ENCODE measurements around the gene KATNIP.

Gene KATNIP

DNA sequence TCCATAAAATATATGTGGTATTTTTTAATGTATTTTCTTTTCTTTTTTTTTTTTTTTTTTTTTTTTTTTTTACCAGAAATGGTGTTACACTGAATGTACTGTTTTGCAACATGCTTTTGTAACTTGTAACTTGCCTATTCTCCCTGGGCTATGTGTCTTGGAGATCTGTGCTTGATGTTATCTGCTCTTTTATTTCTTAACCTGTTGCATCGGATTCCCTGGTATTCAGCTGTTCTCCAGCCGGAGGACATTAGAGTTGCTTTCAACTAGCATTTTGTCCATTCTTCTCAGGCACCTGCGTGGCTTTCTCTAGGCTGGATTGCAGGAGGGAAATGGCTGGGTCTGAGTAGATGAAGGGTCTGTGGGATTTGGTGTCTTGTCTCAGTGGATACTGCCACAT lies 47.4 kb downstream of the KATNIP start:
- DNase-seq (ENCODE audit: low spot score): no peak
- no peak overlapping the region for H3K4me3 ChIP-seq (ENCODE audit: low read length in 2 of 2)

DNA sequence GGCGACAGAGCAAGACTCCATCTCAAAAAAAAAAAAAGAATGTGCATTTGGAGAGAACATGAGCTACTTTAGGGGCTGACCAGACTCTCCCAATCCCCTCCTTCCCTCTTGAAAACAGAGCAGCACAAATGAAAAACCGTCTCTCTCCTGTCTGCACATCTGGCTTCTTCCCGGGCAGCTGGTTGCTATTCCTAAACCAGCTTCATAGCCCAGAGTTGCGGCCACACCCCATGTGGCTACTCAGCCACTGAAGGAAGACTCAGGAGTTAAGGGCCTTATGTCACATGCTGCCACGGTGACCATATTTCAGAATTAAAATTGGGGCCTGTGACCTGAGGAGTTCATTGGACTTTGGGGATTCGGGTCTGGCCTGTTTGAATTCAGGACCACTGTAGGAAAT lies 48.3 kb downstream of the KATNIP start:
- no peak overlapping the region for H3K4ac ChIP-seq (ENCODE audit: low read length)
- peaks cover 4 to 19% of the 10 kb centered on the region in 2 donors for H3K4me1 ChIP-seq (ENCODE audit: control insufficient read depth in 2 of 2, insufficient read depth in 1 of 2, low read depth in 1 of 2, low read length in 2 of 2)
- H3K18ac ChIP-seq (ENCODE audit: low read length): no peak overlapping the region
- H3K23ac ChIP-seq (ENCODE audit: low read depth, low read length, poor library complexity): no peak overlapping the region
- H2BK12ac ChIP-seq (ENCODE audit: low read length): no peak overlapping the region
- no peak for DNase-seq (ENCODE audit: low spot score)
- no peak overlapping the region for H4K91ac ChIP-seq (ENCODE audit: low read depth, low read length, poor library complexity)
- no peak overlapping the region for H2BK15ac ChIP-seq (ENCODE audit: low read length)
- no peak overlapping the region for H3K27ac ChIP-seq (replicated peaks; ENCODE audit: low read length)
- H3K9me3 ChIP-seq (replicated peaks in 1 of 2; ENCODE audit: control insufficient read depth in 2 of 2, insufficient read depth in 1 of 2, low read depth in 1 of 2, low read length in 2 of 2): no peaks in the 10 kb centered on the region
- H2AFZ ChIP-seq (ENCODE audit: low read length): no peak overlapping the region
- no peak overlapping the region for H3K4me2 ChIP-seq (ENCODE audit: insufficient read depth, low read length, poor library complexity, severe bottlenecking)
- no peak overlapping the region for H2BK5ac ChIP-seq (ENCODE audit: low read length)
- no peak overlapping the region for H3K4me3 ChIP-seq (ENCODE audit: low read length in 2 of 2)
- no peaks in the 10 kb centered on the region for H3K27me3 ChIP-seq (ENCODE audit: control insufficient read depth in 3 of 3, insufficient read depth in 3 of 3, low read depth in 1 of 3, low read length in 3 of 3)
- no CpG with 5 or more reads among the region's 6 CpGs for WGBS, 2 donors (ENCODE audit: extremely low coverage in 2 of 2, insufficient read length in 2 of 2, insufficient replicate concordance in 1 of 2)
- peaks cover 0 to 3% of the 10 kb centered on the region in 2 donors for H3K36me3 ChIP-seq (replicated peaks in 1 of 2; ENCODE audit: control insufficient read depth in 2 of 2, insufficient read depth in 2 of 2, low read length in 2 of 2)
- H2AK5ac ChIP-seq (ENCODE audit: low read depth, low read length): no peak overlapping the region
- no peak overlapping the region for H3K14ac ChIP-seq (ENCODE audit: low read length)
- H4K8ac ChIP-seq (ENCODE audit: low read depth, low read length): no peak overlapping the region
- H3K9ac ChIP-seq (ENCODE audit: low read depth, low read length, poor library complexity): no peak overlapping the region
- H3K79me1 ChIP-seq (ENCODE audit: low read depth, low read length): no peaks in the 10 kb centered on the region
- H2BK120ac ChIP-seq (ENCODE audit: low read depth, low read length): no peak overlapping the region

More for the DNA sequence above, 47.4 kb downstream of the KATNIP start:
- no CpG with 5 or more reads among the region's 3 CpGs for WGBS, 2 donors (ENCODE audit: extremely low coverage in 2 of 2, insufficient read length in 2 of 2, insufficient replicate concordance in 1 of 2)
- H3K4me2 ChIP-seq (ENCODE audit: insufficient read depth, low read length, poor library complexity, severe bottlenecking): no peak overlapping the region
- no peak overlapping the region for H2BK12ac ChIP-seq (ENCODE audit: low read length)
- no peak overlapping the region for H2AFZ ChIP-seq (ENCODE audit: low read length)
- H3K27ac ChIP-seq (replicated peaks; ENCODE audit: low read length): no peak overlapping the region
- no peak overlapping the region for H3K14ac ChIP-seq (ENCODE audit: low read length)
- no peaks in the 10 kb centered on the region for H3K27me3 ChIP-seq (ENCODE audit: control insufficient read depth in 3 of 3, insufficient read depth in 3 of 3, low read depth in 1 of 3, low read length in 3 of 3)
- H4K91ac ChIP-seq (ENCODE audit: low read depth, low read length, poor library complexity): no peak overlapping the region
- H2BK120ac ChIP-seq (ENCODE audit: low read depth, low read length): no peak overlapping the region
- peaks cover 4 to 19% of the 10 kb centered on the region in 2 donors for H3K4me1 ChIP-seq (ENCODE audit: control insufficient read depth in 2 of 2, insufficient read depth in 1 of 2, low read depth in 1 of 2, low read length in 2 of 2)
- peaks cover 0 to 3% of the 10 kb centered on the region in 2 donors for H3K36me3 ChIP-seq (replicated peaks in 1 of 2; ENCODE audit: control insufficient read depth in 2 of 2, insufficient read depth in 2 of 2, low read length in 2 of 2)
- no peak overlapping the region for H2BK5ac ChIP-seq (ENCODE audit: low read length)
- no peaks in the 10 kb centered on the region for H3K9me3 ChIP-seq (replicated peaks in 1 of 2; ENCODE audit: control insufficient read depth in 2 of 2, insufficient read depth in 1 of 2, low read depth in 1 of 2, low read length in 2 of 2)
- H3K23ac ChIP-seq (ENCODE audit: low read depth, low read length, poor library complexity): no peak overlapping the region
- no peak overlapping the region for H3K4ac ChIP-seq (ENCODE audit: low read length)
- H2AK5ac ChIP-seq (ENCODE audit: low read depth, low read length): no peak overlapping the region
- no peak overlapping the region for H3K9ac ChIP-seq (ENCODE audit: low read depth, low read length, poor library complexity)
- no peak overlapping the region for H4K8ac ChIP-seq (ENCODE audit: low read depth, low read length)
- H3K79me1 ChIP-seq (ENCODE audit: low read depth, low read length): no peaks in the 10 kb centered on the region
- no peak overlapping the region for H3K18ac ChIP-seq (ENCODE audit: low read length)
- H2BK15ac ChIP-seq (ENCODE audit: low read length): no peak overlapping the region

DNA sequence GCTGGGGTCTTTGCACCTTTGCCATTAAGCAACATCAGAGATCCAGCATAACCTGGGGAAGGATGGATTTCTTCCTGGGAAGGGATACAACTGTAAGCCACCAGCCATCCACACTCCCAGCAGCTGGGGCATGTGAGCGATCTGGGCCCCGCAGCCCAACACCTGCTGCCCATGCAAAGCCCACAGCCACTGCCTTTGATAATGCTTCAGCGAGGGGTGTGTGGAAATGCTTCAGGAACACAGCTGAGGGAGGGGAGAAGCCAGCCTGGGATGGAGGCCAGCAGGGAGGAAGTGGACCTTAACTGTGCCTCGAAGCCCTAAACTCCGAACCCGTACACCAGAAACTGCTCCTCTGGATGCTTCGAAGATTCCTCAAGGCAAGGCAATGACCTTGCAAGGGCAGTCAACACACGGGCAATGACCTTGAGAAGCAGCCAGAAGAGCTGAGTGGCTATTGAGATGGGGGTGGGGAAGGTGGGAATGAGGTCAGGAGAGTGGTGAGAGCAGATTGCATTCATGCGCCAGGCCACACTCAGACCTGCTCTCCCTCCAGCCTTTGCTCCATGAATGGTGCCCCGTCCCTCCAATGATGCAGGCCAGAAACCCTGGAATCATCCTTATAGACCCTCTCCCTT lies 49.1 kb downstream of the KATNIP start:
- Histone ChIP-seq H2BK12ac (ENCODE audit: low read length) (peak overlapping the region; percentile 69), H3K14ac (ENCODE audit: low read length) (peak overlapping the region; percentile 0), H3K27ac (replicated peaks; ENCODE audit: low read length) (no peak overlapping the region), H3K4me1 (ENCODE audit: control insufficient read depth in 2 of 2, insufficient read depth in 1 of 2, low read depth in 1 of 2, low read length in 2 of 2) (peaks cover 4 to 19% of the 10 kb centered on the region in 2 donors), H2AFZ (ENCODE audit: low read length) (no peak overlapping the region), H3K4me3 (ENCODE audit: low read length in 2 of 2) (no peak overlapping the region), H3K4me2 (ENCODE audit: insufficient read depth, low read length, poor library complexity, severe bottlenecking) (no peak overlapping the region), H3K79me1 (ENCODE audit: low read depth, low read length) (no peaks in the 10 kb centered on the region), H2BK120ac (ENCODE audit: low read depth, low read length) (no peak overlapping the region), H2AK5ac (ENCODE audit: low read depth, low read length) (no peak overlapping the region), H3K4ac (ENCODE audit: low read length) (no peak overlapping the region), H3K9me3 (replicated peaks in 1 of 2; ENCODE audit: control insufficient read depth in 2 of 2, insufficient read depth in 1 of 2, low read depth in 1 of 2, low read length in 2 of 2) (no peaks in the 10 kb centered on the region), H3K18ac (ENCODE audit: low read length) (peak overlapping the region; percentile 25), H3K36me3 (replicated peaks in 1 of 2; ENCODE audit: control insufficient read depth in 2 of 2, insufficient read depth in 2 of 2, low read length in 2 of 2) (peaks cover 0 to 3% of the 10 kb centered on the region in 2 donors), H3K27me3 (ENCODE audit: control insufficient read depth in 3 of 3, insufficient read depth in 3 of 3, low read depth in 1 of 3, low read length in 3 of 3) (no peaks in the 10 kb centered on the region), H3K9ac (ENCODE audit: low read depth, low read length, poor library complexity) (no peak overlapping the region), H4K91ac (ENCODE audit: low read depth, low read length, poor library complexity) (no peak overlapping the region), H2BK15ac (ENCODE audit: low read length) (no peak overlapping the region), H4K8ac (ENCODE audit: low read depth, low read length) (no peak overlapping the region), H2BK5ac (ENCODE audit: low read length) (peak overlapping the region; percentile 18), H3K23ac (ENCODE audit: low read depth, low read length, poor library complexity) (no peak overlapping the region)
- no CpG with 5 or more reads among the region's 10 CpGs for WGBS, 2 donors (ENCODE audit: extremely low coverage in 2 of 2, insufficient read length in 2 of 2, insufficient replicate concordance in 1 of 2)
- no peak for DNase-seq (ENCODE audit: low spot score)

DNA sequence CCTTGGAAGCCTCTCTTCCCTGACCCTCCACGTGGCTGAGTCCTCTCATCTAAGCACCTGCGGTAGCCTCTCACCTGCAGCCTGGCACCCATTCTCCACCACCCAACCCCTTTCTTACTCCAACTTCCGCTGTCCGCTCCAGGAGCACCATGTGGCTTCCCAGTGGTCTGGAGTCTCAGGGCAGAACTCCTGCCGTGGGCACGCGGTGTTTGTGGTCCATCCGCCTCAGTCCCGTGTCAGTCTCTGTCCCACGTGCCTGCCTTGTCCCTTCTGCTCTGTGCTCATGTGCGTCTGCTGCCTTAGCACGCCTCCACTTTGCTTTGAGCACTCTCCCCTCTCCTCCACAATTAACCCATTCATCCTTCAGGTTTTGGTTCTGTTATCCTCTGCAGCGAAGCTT lies 49.7 kb downstream of the KATNIP start:
- no CpG with 5 or more reads among the region's 13 CpGs for WGBS, 2 donors (ENCODE audit: extremely low coverage in 2 of 2, insufficient read length in 2 of 2, insufficient replicate concordance in 1 of 2)
- H3K23ac ChIP-seq (ENCODE audit: low read depth, low read length, poor library complexity): no peak overlapping the region

More for the DNA sequence above, 49.7 kb downstream of the KATNIP start:
- H3K27me3 ChIP-seq (ENCODE audit: control insufficient read depth in 3 of 3, insufficient read depth in 3 of 3, low read depth in 1 of 3, low read length in 3 of 3): no peaks in the 10 kb centered on the region
- H3K4me1 ChIP-seq (ENCODE audit: control insufficient read depth in 2 of 2, insufficient read depth in 1 of 2, low read depth in 1 of 2, low read length in 2 of 2): peaks cover 4 to 19% of the 10 kb centered on the region in 2 donors
- peak overlapping the region; percentile 20 for H3K18ac ChIP-seq (ENCODE audit: low read length)
- H2AFZ ChIP-seq (ENCODE audit: low read length): no peak overlapping the region
- peak overlapping the region; percentile 0 for H3K14ac ChIP-seq (ENCODE audit: low read length)
- H3K9ac ChIP-seq (ENCODE audit: low read depth, low read length, poor library complexity): no peak overlapping the region
- no peak overlapping the region for H2BK120ac ChIP-seq (ENCODE audit: low read depth, low read length)
- no peak overlapping the region for H2BK12ac ChIP-seq (ENCODE audit: low read length)
- no peak overlapping the region for H3K4me3 ChIP-seq (ENCODE audit: low read length in 2 of 2)
- peaks cover 0 to 3% of the 10 kb centered on the region in 2 donors for H3K36me3 ChIP-seq (replicated peaks in 1 of 2; ENCODE audit: control insufficient read depth in 2 of 2, insufficient read depth in 2 of 2, low read length in 2 of 2)
- H2BK5ac ChIP-seq (ENCODE audit: low read length): no peak overlapping the region
- peak overlapping the region; percentile 24 for H2AK5ac ChIP-seq (ENCODE audit: low read depth, low read length)
- H2BK15ac ChIP-seq (ENCODE audit: low read length): no peak overlapping the region
- no peak overlapping the region for H3K4ac ChIP-seq (ENCODE audit: low read length)
- H4K8ac ChIP-seq (ENCODE audit: low read depth, low read length): no peak overlapping the region
- no peak overlapping the region for H3K4me2 ChIP-seq (ENCODE audit: insufficient read depth, low read length, poor library complexity, severe bottlenecking)
- no peaks in the 10 kb centered on the region for H3K9me3 ChIP-seq (replicated peaks in 1 of 2; ENCODE audit: control insufficient read depth in 2 of 2, insufficient read depth in 1 of 2, low read depth in 1 of 2, low read length in 2 of 2)
- H3K79me1 ChIP-seq (ENCODE audit: low read depth, low read length): no peaks in the 10 kb centered on the region
- DNase-seq (ENCODE audit: low spot score): no peak
- no peak overlapping the region for H4K91ac ChIP-seq (ENCODE audit: low read depth, low read length, poor library complexity)
- H3K27ac ChIP-seq (replicated peaks; ENCODE audit: low read length): no peak overlapping the region

Measured in neuronal stem cell (in vitro differentiated cells).